RWPE2 (cell line): ENCODE results near the gene TRIM4.
"Not testable (repeated sequence)": the region's sequence is repeated elsewhere in the genome, so short reads cannot be mapped to it uniquely, and the experiment has no call there.

Experiments
- ATAC-seq: fragments of 200-7000 bp; cut with Tn5 transposase; 3 replicates; pipeline ENCODE4 v1.9.1; 2021; ENCODE audit warnings: low read depth
- DNase-seq: peaks from one replicate; pipeline ENCODE4 v3.0.0-alpha.2; 2020; ENCODE audit warnings: low spot score
- H3K27ac ChIP-seq: fragments of 450-650 bp; 2 replicates; pipeline ENCODE4 v1.5.1; 2017; ENCODE audit warnings: mild to moderate bottlenecking; ENCODE audit not compliant: poor library complexity, severe bottlenecking
- H3K27me3 ChIP-seq: fragments of 250-450 bp; sonication (Bioruptor Pico); 2 replicates; pipeline ENCODE4 v1.5.1; 2021; ENCODE audit warnings: mild to moderate bottlenecking, moderate library complexity; ENCODE audit not compliant: insufficient read depth, poor library complexity, severe bottlenecking
- H3K36me3 ChIP-seq: fragments of 250-450 bp; sonication (Bioruptor Pico); 2 replicates; pipeline ENCODE4 v1.5.1; 2020; ENCODE audit warnings: low read depth, mild to moderate bottlenecking, moderate library complexity
- H3K4me1 ChIP-seq: fragments of 250-450 bp; sonication (Bioruptor Pico); 2 replicates; pipeline ENCODE4 v1.5.1; 2021; ENCODE audit warnings: mild to moderate bottlenecking, moderate library complexity; ENCODE audit not compliant: insufficient read depth, poor library complexity, severe bottlenecking
- H3K4me3 ChIP-seq: fragments of 250-450 bp; sonication (Bioruptor Pico); 2 replicates; pipeline ENCODE4 v1.5.1; 2021; ENCODE audit warnings: mild to moderate bottlenecking, moderate library complexity; ENCODE audit not compliant: severe bottlenecking
- H3K9me3 ChIP-seq: fragments of 250-450 bp; sonication (Bioruptor Pico); 2 replicates; pipeline ENCODE4 v1.5.1; 2021; ENCODE audit warnings: mild to moderate bottlenecking, moderate library complexity; ENCODE audit not compliant: severe bottlenecking
- CTCF ChIP-seq: fragments of 450-650 bp; IDR thresholded peaks from one replicate; pipeline ENCODE4 v1.5.1; 2017; ENCODE audit warnings: mild to moderate bottlenecking, moderate library complexity; ENCODE audit not compliant: poor library complexity, severe bottlenecking

TRIM4 gene

GRCh38 chr7:99918959-99919813, at the start of gene TRIM4:
Gene TRIM4 (minus strand): TSS chr7:99919530. CDS start chr7:99919401, 129 bp downstream.
- DNase-seq (peak; percentile 88), ATAC-seq (peak; percentile 98)
- no peaks in the 10 kb centered on the region for H3K27me3 ChIP-seq
- H3K9me3 ChIP-seq = no peaks in the 10 kb centered on the region
- H3K27ac ChIP-seq = peak within 1 kb of the TSS; percentile 51
- peaks cover 12% of the 10 kb centered on the region for H3K4me1 ChIP-seq
- peaks cover 30% of the 10 kb centered on the region for H3K36me3 ChIP-seq
- H3K4me3 ChIP-seq = peak within 1 kb of the TSS; percentile 59
- peak; percentile 39 for TF ChIP-seq CTCF

- Histone ChIP-seq H3K9me3 (no peaks in the 10 kb centered on the region), H3K4me1 (peaks cover 5% of the 10 kb centered on the region), H3K4me3 (no peak overlapping the region), H3K27me3 (peaks cover 39% of the 10 kb centered on the region), H3K27ac (no peak overlapping the region), H3K36me3 (no peaks in the 10 kb centered on the region)
- DNase-seq (no peak), ATAC-seq (no peak)
- TF ChIP-seq CTCF = no peak
Measured at GRCh38 chr7:99958564-99959227, 39.4 kb upstream of the TRIM4 start.

GRCh38 chr7:99955247-99955646, 35.9 kb upstream of the TRIM4 start:
- H3K4me3 ChIP-seq = no peak overlapping the region
- peaks cover 8% of the 10 kb centered on the region for H3K4me1 ChIP-seq
- H3K36me3 ChIP-seq = no peaks in the 10 kb centered on the region
- H3K27ac ChIP-seq = no peak overlapping the region
- DNase-seq (no peak), ATAC-seq (peak; percentile 66)
- no peak for TF ChIP-seq CTCF
- peaks cover 9% of the 10 kb centered on the region for H3K27me3 ChIP-seq
- H3K9me3 ChIP-seq = no peaks in the 10 kb centered on the region

- H3K36me3 ChIP-seq, H3K9me3 ChIP-seq, DNase-seq, H3K27me3 ChIP-seq, H3K4me1 ChIP-seq, ATAC-seq, H3K27ac ChIP-seq, H3K4me3 ChIP-seq: not testable (repeated sequence)
Measured at GRCh38 chr7:99954643-99955042, 35.3 kb upstream of the TRIM4 start.

GRCh38 chr7:99953649-99954048, 34.3 kb upstream of the TRIM4 start:
- no peak for TF ChIP-seq CTCF
- Histone ChIP-seq H3K4me1 (peaks cover 8% of the 10 kb centered on the region), H3K27ac (no peak overlapping the region), H3K27me3 (peaks cover 4% of the 10 kb centered on the region), H3K4me3 (no peak overlapping the region), H3K36me3 (no peaks in the 10 kb centered on the region), H3K9me3 (no peaks in the 10 kb centered on the region)
- ATAC-seq = no peak
- no peak for DNase-seq

- H3K27me3 ChIP-seq, H3K4me1 ChIP-seq, H3K4me3 ChIP-seq, H3K27ac ChIP-seq, H3K36me3 ChIP-seq, DNase-seq, H3K9me3 ChIP-seq, ATAC-seq: not testable (repeated sequence)
Measured at GRCh38 chr7:99952649-99953048, 33.3 kb upstream of the TRIM4 start.

- H3K36me3 ChIP-seq, H3K4me1 ChIP-seq, H3K4me3 ChIP-seq, H3K27ac ChIP-seq, H3K9me3 ChIP-seq, H3K27me3 ChIP-seq, DNase-seq, ATAC-seq: not testable (repeated sequence)
Measured at GRCh38 chr7:99950819-99951218, 31.5 kb upstream of the TRIM4 start.
